Smooth muscle cell of the pulmonary artery (primary cell): Measurements from ENCODE around the gene GTPBP10. TPM values are rescaled to one million over a fixed set of nuclear protein-coding genes. Genes with fewer than 3 reads are reported as not detected.

ENCODE experiments used
- total RNA-seq: library from RNA; depleted of rRNA; stranded (reverse); fragments of >200 nt; gene quantifications from 2 replicates; pipeline ENCODE4 v1.2.3, GENCODE V29; 2014

The GTPBP10 gene, protein sequence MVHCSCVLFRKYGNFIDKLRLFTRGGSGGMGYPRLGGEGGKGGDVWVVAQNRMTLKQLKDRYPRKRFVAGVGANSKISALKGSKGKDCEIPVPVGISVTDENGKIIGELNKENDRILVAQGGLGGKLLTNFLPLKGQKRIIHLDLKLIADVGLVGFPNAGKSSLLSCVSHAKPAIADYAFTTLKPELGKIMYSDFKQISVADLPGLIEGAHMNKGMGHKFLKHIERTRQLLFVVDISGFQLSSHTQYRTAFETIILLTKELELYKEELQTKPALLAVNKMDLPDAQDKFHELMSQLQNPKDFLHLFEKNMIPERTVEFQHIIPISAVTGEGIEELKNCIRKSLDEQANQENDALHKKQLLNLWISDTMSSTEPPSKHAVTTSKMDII
- 7.2 and 10.9 TPM in 2 replicates for total RNA-seq

DNA sequence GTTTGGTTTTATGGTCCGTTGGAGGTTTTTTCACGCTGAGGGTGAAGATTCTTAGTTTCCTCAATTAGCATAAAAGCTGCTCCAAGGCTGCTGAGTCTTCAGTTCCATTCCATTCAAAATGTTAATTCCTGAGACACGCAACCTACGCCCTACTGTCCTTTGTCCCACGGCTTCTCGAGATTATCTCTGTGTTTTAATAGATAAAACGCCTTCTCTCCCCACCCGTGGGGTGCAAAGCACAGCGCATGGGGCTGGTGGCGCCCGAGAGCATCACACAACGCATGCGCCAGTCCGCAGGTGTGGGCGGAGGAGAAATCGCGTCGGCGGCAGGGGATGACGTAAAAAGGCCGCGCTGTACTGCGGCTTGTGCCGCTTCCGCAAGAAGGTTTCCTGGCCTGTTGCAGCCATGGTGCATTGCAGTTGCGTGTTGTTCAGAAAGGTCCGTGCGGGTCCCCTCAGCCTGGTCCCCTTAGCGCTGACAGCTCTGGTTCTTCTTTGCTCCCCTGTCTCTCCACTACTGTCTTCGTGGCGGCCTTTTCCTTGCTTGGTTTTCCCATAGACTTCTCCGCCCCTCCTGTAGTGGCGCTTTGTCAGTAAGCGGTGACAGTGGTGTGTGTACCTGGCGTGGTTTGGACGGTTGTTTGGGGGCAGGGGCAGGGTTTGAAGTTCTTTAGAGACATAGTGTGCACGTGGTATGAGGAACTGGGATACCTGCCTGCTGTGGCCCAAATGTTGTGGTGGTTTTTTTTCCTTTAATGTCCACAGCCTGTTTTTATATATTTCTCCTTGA, at the start of gene GTPBP10:
GTPBP10 (plus strand) TSS at position 381 of the 790 bp plus-strand sequence; CDS start at position 407, 26 bp downstream.

DNA sequence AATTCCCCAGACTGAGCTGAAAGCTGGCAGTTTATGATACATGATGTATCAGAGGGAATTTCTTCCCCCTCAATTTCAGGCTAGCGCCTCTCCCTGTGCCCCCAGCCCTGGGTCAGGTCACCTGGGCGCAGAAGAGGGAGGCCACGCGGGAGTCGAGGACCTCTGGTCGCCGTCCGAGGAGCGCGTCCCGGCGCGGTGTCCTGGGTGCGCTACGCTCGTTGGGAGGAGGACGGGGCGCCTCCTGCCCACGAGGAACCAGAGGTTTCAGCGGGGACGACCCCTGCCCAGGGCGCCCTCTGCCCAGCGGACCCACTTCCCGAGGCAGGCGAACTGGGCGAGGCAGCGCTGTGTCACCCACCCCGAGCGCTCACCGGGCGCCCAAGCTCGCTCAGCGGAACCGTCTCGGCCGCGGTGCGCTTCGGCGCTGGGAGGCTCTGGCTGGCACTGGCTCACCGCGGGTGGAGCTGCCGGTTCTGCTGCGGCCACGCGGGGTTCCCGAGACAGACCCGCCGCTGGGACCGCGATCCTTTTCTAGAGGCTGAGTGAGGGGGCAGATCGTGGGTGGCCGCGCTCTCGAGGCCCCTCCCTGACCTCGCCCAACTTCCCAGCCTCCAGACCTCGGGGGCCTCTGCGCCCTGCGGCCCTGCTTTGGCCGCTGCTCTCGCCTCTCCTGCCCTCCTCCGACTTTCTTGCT, 25.6 kb upstream of the GTPBP10 start, which contains the start of gene FAM237B:
FAM237B (minus strand) TSS at position 504 of the 694 bp plus-strand sequence. CDS start 1,556 bp downstream, outside the sequence.

DNA sequence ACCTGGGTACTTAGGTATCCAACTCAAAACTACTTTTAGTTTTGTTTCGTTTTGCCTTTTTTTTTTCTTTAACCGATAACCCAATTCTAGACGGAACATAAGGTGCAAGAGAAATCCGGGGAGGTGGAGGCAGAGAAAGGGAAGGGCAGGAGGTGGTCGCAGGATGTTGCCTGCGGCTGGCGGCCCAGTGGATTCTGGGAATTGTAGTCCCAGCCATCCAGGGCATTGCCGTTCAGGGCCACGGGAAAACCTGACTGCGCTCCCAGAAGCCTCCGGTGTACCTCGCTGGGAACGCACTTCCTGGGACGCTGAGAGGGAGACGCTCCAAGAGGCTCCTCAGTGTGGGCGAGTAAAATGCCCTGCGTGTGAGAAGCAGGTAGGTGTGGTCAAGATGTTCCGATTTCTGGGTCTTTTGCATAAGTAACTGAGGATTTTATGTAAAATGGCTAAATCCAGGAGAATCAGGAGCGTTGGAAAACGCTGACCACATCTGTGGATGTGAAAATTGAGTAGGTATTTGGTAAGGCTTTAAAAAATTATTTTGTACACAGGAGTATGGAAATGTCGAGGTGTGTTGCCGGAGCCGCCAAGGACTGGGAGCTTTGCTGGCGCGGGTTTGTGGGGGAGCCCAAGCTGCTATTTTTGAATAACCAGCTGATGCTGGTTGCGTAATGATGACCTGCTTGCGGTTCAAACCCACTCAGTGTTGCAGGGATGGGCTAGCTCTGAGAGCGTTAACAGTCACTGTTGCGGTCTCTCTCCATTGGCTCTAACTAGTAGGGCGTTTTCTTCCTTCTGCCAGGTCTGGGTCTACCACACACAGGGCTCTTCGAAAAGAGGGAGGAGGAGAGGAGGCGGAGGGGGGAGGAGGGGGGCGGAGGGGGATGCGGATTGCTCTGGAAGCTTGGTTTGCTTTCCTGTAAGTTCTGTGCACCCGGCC, 56.9 kb downstream of the GTPBP10 start, which contains the start of gene CLDN12:
CLDN12 (plus strand) TSS at position 288 of the 940 bp plus-strand sequence. CDS start 9,216 bp downstream, outside the sequence.

Other genes with a start within 250 kb of the GTPBP10 start
- gene STEAP1, start 192.2 kb upstream of the GTPBP10 start, total RNA-seq = 48.2 and 62.2 TPM in 2 replicates
- gene STEAP2, start 135.0 kb upstream of the GTPBP10 start, total RNA-seq = 45.2 and 46.2 TPM in 2 replicates
- gene CFAP69, start 101.5 kb upstream of the GTPBP10 start, total RNA-seq = 10.6 and 13.4 TPM in 2 replicates
- gene FAM237B, start 25.4 kb upstream of the GTPBP10 start, total RNA-seq = not detected in 2 replicates
- gene CLDN12, start 56.7 kb downstream of the GTPBP10 start, total RNA-seq = 56.5 and 58.6 TPM in 2 replicates
- not detected in 2 replicates for gene PTTG1IP2, start 122.9 kb downstream of the GTPBP10 start, total RNA-seq
- gene CDK14, start 249.6 kb downstream of the GTPBP10 start, total RNA-seq = 35.8 and 59.9 TPM in 2 replicates